Muscle of leg (tissue), 11 donors: Measurements from ENCODE around the gene FCRLB. TPM values are rescaled to one million over a fixed set of nuclear protein-coding genes. Genes with fewer than 3 reads are reported as not detected.
A peak's percentile ranks its signal among the peaks of the same experiment; 100 is the strongest.

Experiments
- DNase-seq: peaks from one replicate; pipeline ENCODE4 v3.0.0; 2013
- H3K27ac ChIP-seq: one replicate; pipeline ENCODE4 v1.5.1; 2013; ENCODE audit warnings: mild to moderate bottlenecking, low read length, control low read depth
- H3K27me3 ChIP-seq: one replicate; pipeline ENCODE4 v1.6.1; 2013; ENCODE audit warnings: low read length; ENCODE audit not compliant: control insufficient read depth, insufficient read depth
- H3K36me3 ChIP-seq: one replicate; pipeline ENCODE4 v1.6.1; 2013; ENCODE audit warnings: low read length; ENCODE audit not compliant: control insufficient read depth, insufficient read depth
- H3K4me1 ChIP-seq: one replicate; pipeline ENCODE4 v1.6.1; 2013; ENCODE audit warnings: low read length; ENCODE audit not compliant: control insufficient read depth, insufficient read depth
- H3K4me3 ChIP-seq: one replicate; pipeline ENCODE4 v1.5.1; 2013; ENCODE audit warnings: low read length, control low read depth
- H3K9me3 ChIP-seq: replicated peaks from 2 replicates; pipeline ENCODE4 v1.6.1; 2013; ENCODE audit warnings: low read depth, low read length; ENCODE audit not compliant: control insufficient read depth
- WGBS: methylation state at CpG from one replicate; pipeline ENCODE4 v1.1.5; 2013; ENCODE audit warnings: missing lambda C conversion rate; ENCODE audit not compliant: insufficient coverage; 5-methylcytosine and 5-hydroxymethylcytosine counted together
- polyA plus RNA-seq, 8 donors: library from polyadenylated mRNA; unstranded; fragments of 120-200 nt; gene quantifications; one replicate each; pipeline versions ENCODE4 v1.2.1 to v1.2.3, GENCODE V29; 2013; ENCODE audit warnings: inconsistent platforms in 1 of 8, low replicate concordance in 1 of 8; ENCODE audit not compliant: insufficient read length in 8 of 8, insufficient read depth in 1 of 8
- total RNA-seq: library from RNA; stranded (reverse); fragments of 120-200 nt; gene quantifications from one replicate; pipeline ENCODE4 v1.2.4, GENCODE V29; 2013

FCRLB gene
- total and polyA plus RNA-seq, 9 donors: 0.31 to 0.79 (median 0.42) TPM

DNA sequence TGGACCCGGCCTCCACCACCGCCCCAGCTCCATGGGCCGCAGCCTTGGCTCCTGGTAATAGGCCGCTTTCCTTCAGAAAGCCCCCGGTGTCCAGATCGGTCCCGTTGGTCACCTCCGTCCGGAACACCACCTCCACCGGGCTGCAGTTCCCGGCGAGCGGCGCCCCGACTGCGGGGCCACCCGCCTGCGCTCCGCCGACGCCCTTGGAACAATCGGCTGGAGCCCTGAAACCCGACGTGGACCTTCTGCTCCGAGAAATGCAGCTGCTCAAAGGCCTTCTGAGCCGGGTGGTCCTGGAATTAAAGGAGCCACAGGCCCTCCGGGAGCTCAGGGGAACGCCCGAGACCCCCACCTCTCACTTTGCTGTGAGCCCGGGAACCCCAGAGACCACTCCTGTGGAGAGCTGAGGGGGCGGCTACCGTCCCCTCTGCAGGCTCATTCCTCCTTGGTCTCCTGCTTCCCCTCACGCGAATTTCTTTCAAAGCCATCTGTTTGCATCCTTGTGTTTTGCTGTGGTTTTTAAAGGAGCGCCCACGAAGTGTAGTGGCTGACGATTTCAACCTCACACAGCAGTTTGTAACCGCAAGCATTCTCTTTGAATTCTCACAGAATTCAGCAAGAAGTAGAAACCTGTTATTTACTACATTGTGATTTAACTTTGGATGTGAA lies 6.0 kb downstream of the FCRLB start:
- Histone ChIP-seq H3K9me3 (no peaks in the 10 kb centered on the region), H3K4me3 (peak overlapping the region; percentile 69), H3K36me3 (no peaks in the 10 kb centered on the region), H3K27me3 (peaks cover 28% of the 10 kb centered on the region), H3K27ac (peak overlapping the region; percentile 93), H3K4me1 (peaks cover 10% of the 10 kb centered on the region)
- WGBS: under 1% methylated on average over 26 of the region's 38 CpGs
- peak; percentile 43 for DNase-seq

- peaks cover 10% of the 10 kb centered on the region for H3K4me1 ChIP-seq
- H3K27ac ChIP-seq: no peak overlapping the region
- H3K9me3 ChIP-seq: no peaks in the 10 kb centered on the region
- WGBS: 83% methylated on average over 2 of the region's 7 CpGs
- no peak for DNase-seq
- H3K4me3 ChIP-seq: no peak overlapping the region
- no peaks in the 10 kb centered on the region for H3K36me3 ChIP-seq
- peaks cover 18% of the 10 kb centered on the region for H3K27me3 ChIP-seq
Observed at GRCh38 chr1:161728376-161729226, 7.3 kb downstream of the FCRLB start.

DNA sequence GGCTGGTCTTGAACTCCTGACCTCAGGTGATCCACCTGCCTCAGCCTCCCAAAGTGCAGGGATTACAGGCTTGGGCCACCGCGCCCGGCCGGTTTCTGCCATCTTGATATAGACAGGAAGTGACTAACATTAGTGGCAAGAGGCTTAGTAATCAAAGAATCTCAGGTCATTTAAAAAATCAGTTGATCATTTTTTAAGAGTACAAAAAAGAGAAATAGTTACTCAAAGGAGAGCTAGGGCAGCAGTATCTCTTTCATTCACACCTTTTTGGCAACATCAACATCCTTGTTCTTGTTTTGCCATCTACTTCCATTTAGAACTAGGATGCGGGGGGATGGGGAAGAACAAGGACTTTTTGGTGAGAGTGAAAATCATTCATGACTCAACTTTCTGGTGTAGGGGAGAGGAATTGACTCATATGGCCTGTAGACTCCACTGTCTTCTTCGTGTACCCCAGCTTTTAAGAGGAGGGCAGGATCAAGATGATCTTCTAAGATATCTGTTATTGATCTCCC lies 8.8 kb downstream of the FCRLB start:
- Histone ChIP-seq H3K27ac (no peak overlapping the region), H3K4me3 (no peak overlapping the region), H3K9me3 (no peaks in the 10 kb centered on the region), H3K4me1 (peaks cover 10% of the 10 kb centered on the region), H3K36me3 (no peaks in the 10 kb centered on the region), H3K27me3 (peaks cover 11% of the 10 kb centered on the region)
- no peak for DNase-seq
- WGBS: no CpG with 5 or more reads among the region's 6 CpGs

DNA sequence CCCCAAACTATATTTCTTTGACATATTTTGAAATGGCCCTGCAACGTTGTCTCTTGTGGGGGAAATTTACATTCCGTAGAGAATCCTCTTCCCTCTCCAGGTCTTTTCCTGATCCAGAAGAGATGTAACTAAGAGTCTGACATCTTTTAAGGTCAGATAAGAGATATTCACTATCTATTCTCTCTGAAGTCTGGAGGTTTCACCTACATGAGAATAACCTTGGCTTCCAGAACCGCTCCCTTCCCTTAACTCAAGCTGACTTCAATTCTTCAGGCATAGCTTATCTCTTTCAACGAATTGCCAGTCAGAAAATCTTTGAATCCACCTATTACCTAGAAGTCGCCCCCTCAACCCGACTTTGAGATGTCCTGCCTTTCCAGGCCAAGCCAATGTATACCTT lies 9.9 kb downstream of the FCRLB start:
- H3K36me3 ChIP-seq: no peaks in the 10 kb centered on the region
- H3K4me3 ChIP-seq: no peak overlapping the region
- H3K9me3 ChIP-seq: no peaks in the 10 kb centered on the region
- 67% methylated on average over 1 of the region's 6 CpGs for WGBS
- H3K4me1 ChIP-seq: peaks cover 4% of the 10 kb centered on the region
- H3K27me3 ChIP-seq: peaks cover 13% of the 10 kb centered on the region
- H3K27ac ChIP-seq: no peak overlapping the region
- no peak for DNase-seq

DNA sequence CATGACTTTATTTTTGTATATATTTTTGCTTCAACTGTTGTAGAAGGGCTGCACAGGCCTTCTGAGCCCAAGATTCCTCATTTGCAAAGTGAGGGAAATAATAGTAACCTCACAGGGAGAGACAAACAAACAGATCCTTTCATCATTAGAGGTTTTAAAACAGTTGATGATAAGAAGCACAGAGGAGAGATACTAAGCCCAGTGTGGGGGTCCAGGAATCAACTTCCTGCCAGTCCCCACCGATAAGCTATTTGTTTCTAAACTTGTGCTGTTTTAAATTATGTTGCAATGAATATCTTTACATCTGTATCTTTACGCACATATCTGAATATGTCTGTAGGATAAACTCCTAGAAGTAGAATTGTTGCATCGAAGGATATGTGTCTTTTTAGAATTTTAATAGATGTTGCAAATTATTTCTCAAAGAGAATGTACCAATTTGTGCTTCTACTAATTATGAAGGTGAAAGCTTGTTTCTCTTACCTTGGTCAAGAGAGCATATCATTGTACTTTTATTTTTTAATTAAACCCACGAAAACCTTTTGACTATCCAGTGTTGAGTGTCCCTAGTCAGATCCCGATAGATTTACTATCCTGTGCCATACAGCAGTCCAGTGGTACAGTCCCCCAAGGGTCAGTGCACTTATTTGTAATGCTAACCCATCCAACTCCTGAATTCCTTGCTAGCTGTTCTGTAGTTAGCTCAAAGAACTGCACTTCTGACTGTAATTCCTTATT lies 10.8 kb downstream of the FCRLB start:
- 95% methylated on average over 2 of the region's 5 CpGs for WGBS
- peaks cover 13% of the 10 kb centered on the region for H3K27me3 ChIP-seq
- H3K9me3 ChIP-seq: no peaks in the 10 kb centered on the region
- peaks cover 4% of the 10 kb centered on the region for H3K4me1 ChIP-seq
- DNase-seq: no peak
- no peaks in the 10 kb centered on the region for H3K36me3 ChIP-seq
- H3K4me3 ChIP-seq: no peak overlapping the region
- no peak overlapping the region for H3K27ac ChIP-seq

DNA sequence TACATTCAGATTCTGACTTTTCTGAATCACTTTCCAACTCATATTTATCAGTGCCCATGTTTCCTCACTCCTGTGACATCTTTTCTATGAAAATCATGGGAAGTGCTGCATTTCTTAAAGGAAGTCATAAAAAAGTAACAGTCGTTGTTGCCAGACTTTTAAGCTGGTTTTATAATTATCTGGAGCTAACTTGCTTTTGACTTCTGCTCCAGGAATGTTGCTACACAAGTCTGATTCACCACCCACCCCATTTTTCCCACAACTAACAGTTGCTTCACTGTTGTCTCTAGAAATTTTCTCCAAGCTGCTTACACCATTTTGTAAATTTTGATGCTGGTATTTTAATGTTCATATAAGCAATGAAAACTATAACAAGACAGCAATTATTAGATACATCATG lies 12.2 kb downstream of the FCRLB start:
- Histone ChIP-seq H3K27me3 (peaks cover 13% of the 10 kb centered on the region), H3K9me3 (no peaks in the 10 kb centered on the region), H3K36me3 (no peaks in the 10 kb centered on the region), H3K27ac (no peak overlapping the region), H3K4me3 (no peak overlapping the region), H3K4me1 (no peaks in the 10 kb centered on the region)
- peak; percentile 77 for DNase-seq
- no CpG with 5 or more reads among the region's 1 CpG for WGBS

- Histone ChIP-seq H3K27ac (no peak overlapping the region), H3K27me3 (peaks cover 9% of the 10 kb centered on the region), H3K9me3 (no peaks in the 10 kb centered on the region), H3K4me3 (no peak overlapping the region), H3K36me3 (no peaks in the 10 kb centered on the region), H3K4me1 (no peaks in the 10 kb centered on the region)
- DNase-seq: no peak
- 88% methylated on average over 1 of the region's 3 CpGs for WGBS
Observed at GRCh38 chr1:161735837-161736236, 14.5 kb downstream of the FCRLB start.

- Histone ChIP-seq H3K4me1 (no peaks in the 10 kb centered on the region), H3K9me3 (no peaks in the 10 kb centered on the region), H3K36me3 (no peaks in the 10 kb centered on the region), H3K27ac (no peak overlapping the region), H3K4me3 (no peak overlapping the region), H3K27me3 (peaks cover 7% of the 10 kb centered on the region)
- WGBS: 57% methylated on average over 1 of the region's 4 CpGs
- DNase-seq: no peak
Observed at GRCh38 chr1:161736335-161736969, 15.1 kb downstream of the FCRLB start.

DNA sequence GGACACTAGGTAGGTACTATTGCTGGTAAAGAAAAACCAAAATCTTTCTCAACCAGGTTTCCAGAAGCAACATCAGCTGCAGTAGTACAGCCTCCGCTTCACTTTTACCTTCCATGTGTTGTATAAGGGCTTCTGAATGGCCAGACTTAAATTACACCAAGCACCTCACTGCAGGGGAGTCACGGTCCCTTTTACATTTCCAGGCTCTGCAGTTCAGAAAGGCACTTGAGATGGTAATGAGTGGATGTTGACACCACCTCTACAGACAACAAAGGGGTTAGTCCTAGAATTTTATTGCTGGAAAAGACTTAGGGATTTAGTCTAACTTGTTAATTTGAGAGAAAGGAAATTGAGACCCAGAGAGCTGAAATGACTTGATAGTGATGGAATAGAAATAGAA lies 16.3 kb downstream of the FCRLB start:
- Histone ChIP-seq H3K4me3 (no peak overlapping the region), H3K9me3 (no peaks in the 10 kb centered on the region), H3K36me3 (no peaks in the 10 kb centered on the region), H3K4me1 (no peaks in the 10 kb centered on the region), H3K27ac (no peak overlapping the region), H3K27me3 (peaks cover 3% of the 10 kb centered on the region)
- no peak for DNase-seq
- WGBS: no CpG with 5 or more reads among the region's 2 CpGs
